ENCODE results near the gene AFF3. TPM values are rescaled to one million over a fixed set of nuclear protein-coding genes. Genes with fewer than 3 reads are reported as not detected.

AFF3 gene
- total RNA-seq, 1 experiment from 2014 or later, result 0.42 TPM

- Mint-ChIP-seq H3K27ac (ENCODE audit: low read depth, unreplicated experiment) (no peak overlapping the region), H3K4me1 (ENCODE audit: insufficient read depth, unreplicated experiment) (peaks cover 3% of the 10 kb centered on the region), H3K4me3 (ENCODE audit: unreplicated experiment) (no peak overlapping the region), H3K27me3 (ENCODE audit: insufficient read depth, unreplicated experiment) (no peaks in the 10 kb centered on the region), H3K36me3 (ENCODE audit: insufficient read depth, unreplicated experiment) (no peaks in the 10 kb centered on the region), H3K9me3 (ENCODE audit: unreplicated experiment) (no peaks in the 10 kb centered on the region)
- POLR2A ChIA-PET, result no interaction called here
- CTCF ChIA-PET, result interaction anchor here (0.7 kb wide), 1 partner anchor 288 kb away, joined by 4 read pairs; no protein-coding TSS in a partner anchor
- intact Hi-C loops (cut with micrococcal nuclease), result no loop called here
- no peak for TF ChIP-seq CTCF (IDR thresholded peaks at IDR 0.05; ENCODE audit: unreplicated experiment)
- no TSS peak for BruUV-seq (replicated peaks)
- DNase-seq (ENCODE audit: unreplicated experiment), result no peak
Measured at GRCh38 chr2:99831772-99832171, 310.6 kb downstream of the AFF3 start.

- intact Hi-C loops (cut with micrococcal nuclease), result no loop called here
- no peak for TF ChIP-seq CTCF (IDR thresholded peaks at IDR 0.05; ENCODE audit: unreplicated experiment)
- no TSS peak for BruUV-seq (replicated peaks)
- H3K27ac Mint-ChIP-seq (ENCODE audit: low read depth, unreplicated experiment), result no peak overlapping the region
- no peak for DNase-seq (ENCODE audit: unreplicated experiment)
- H3K4me1 Mint-ChIP-seq (ENCODE audit: insufficient read depth, unreplicated experiment), result peaks cover 13% of the 10 kb centered on the region
- no peaks in the 10 kb centered on the region for H3K9me3 Mint-ChIP-seq (ENCODE audit: unreplicated experiment)
- no peaks in the 10 kb centered on the region for H3K27me3 Mint-ChIP-seq (ENCODE audit: insufficient read depth, unreplicated experiment)
- H3K4me3 Mint-ChIP-seq (ENCODE audit: unreplicated experiment), result no peak overlapping the region
- ChIA-PET POLR2A (no interaction called here), CTCF (interaction anchor here (1.6 kb wide), 1 partner anchor 415 kb away, joined by 3 read pairs; no protein-coding TSS in a partner anchor)
- H3K36me3 Mint-ChIP-seq (ENCODE audit: insufficient read depth, unreplicated experiment), result no peaks in the 10 kb centered on the region
Measured at GRCh38 chr2:99827296-99827999, 314.9 kb downstream of the AFF3 start.

- no peak for DNase-seq (ENCODE audit: unreplicated experiment)
- H3K27ac Mint-ChIP-seq (ENCODE audit: low read depth, unreplicated experiment), result peak overlapping the region; percentile 5
- H3K4me3 Mint-ChIP-seq (ENCODE audit: unreplicated experiment), result peak overlapping the region; percentile 4
- intact Hi-C loops (cut with micrococcal nuclease), result no loop called here
- CTCF ChIA-PET, result interaction anchor here (0.6 kb wide), 2 partner anchors 265 to 313 kb away, joined by 3 read pairs; no protein-coding TSS in a partner anchor
- H3K36me3 Mint-ChIP-seq (ENCODE audit: insufficient read depth, unreplicated experiment), result no peaks in the 10 kb centered on the region
- peaks cover 17% of the 10 kb centered on the region for H3K4me1 Mint-ChIP-seq (ENCODE audit: insufficient read depth, unreplicated experiment)
- no peaks in the 10 kb centered on the region for H3K27me3 Mint-ChIP-seq (ENCODE audit: insufficient read depth, unreplicated experiment)
- no peaks in the 10 kb centered on the region for H3K9me3 Mint-ChIP-seq (ENCODE audit: unreplicated experiment)
- POLR2A ChIA-PET, result interaction anchor here (0.7 kb wide), 1 partner anchor 53 kb away, joined by 4 read pairs; no protein-coding TSS in a partner anchor
- BruUV-seq (replicated peaks), result no TSS peak
- TF ChIP-seq CTCF (IDR thresholded peaks at IDR 0.05; ENCODE audit: unreplicated experiment), result no peak
Measured at GRCh38 chr2:99825630-99826029, 316.8 kb downstream of the AFF3 start.

- Mint-ChIP-seq H3K27me3 (ENCODE audit: insufficient read depth, unreplicated experiment) (no peaks in the 10 kb centered on the region), H3K36me3 (ENCODE audit: insufficient read depth, unreplicated experiment) (no peaks in the 10 kb centered on the region), H3K27ac (ENCODE audit: low read depth, unreplicated experiment) (peak overlapping the region; percentile 63), H3K4me1 (ENCODE audit: insufficient read depth, unreplicated experiment) (peaks cover 17% of the 10 kb centered on the region), H3K9me3 (ENCODE audit: unreplicated experiment) (no peaks in the 10 kb centered on the region), H3K4me3 (ENCODE audit: unreplicated experiment) (no peak overlapping the region)
- no peak for TF ChIP-seq CTCF (IDR thresholded peaks at IDR 0.05; ENCODE audit: unreplicated experiment)
- POLR2A ChIA-PET, result no interaction called here
- no peak for DNase-seq (ENCODE audit: unreplicated experiment)
- CTCF ChIA-PET, result interaction anchor here (0.6 kb wide), 1 partner anchor 264 kb away, joined by 3 read pairs; no protein-coding TSS in a partner anchor
- intact Hi-C loops (cut with micrococcal nuclease), result no loop called here
- BruUV-seq (replicated peaks), result no TSS peak
Measured at GRCh38 chr2:99824758-99825157, 317.6 kb downstream of the AFF3 start.
